Panc1 (cell line): Measurements from ENCODE around the gene SLC44A1.

Source experiments
- CTCF ChIP-seq: fragments of 450-650 bp; IDR thresholded peaks from 2 replicates; pipeline ENCODE4 v1.5.1; 2017; ENCODE audit warnings: mild to moderate bottlenecking
- REST ChIP-seq, 2 experiments: IDR thresholded peaks; 2 replicates each; pipeline ENCODE4 v1.6.1; 2011 to 2012; ENCODE audit warnings: low read depth in 2 of 2, control low read depth in 1 of 2, low read length in 1 of 2, mild to moderate bottlenecking in 1 of 2, moderate library complexity in 1 of 2; ENCODE audit not compliant: insufficient read depth in 1 of 2

GRCh38 chr9:105319202-105319813, 74.9 kb downstream of the SLC44A1 start:
- TF ChIP-seq CTCF = no peak
- TF ChIP-seq REST (IDR thresholded peaks at IDR 0.05; ENCODE audit: insufficient read depth in 1 of 2, low read depth in 2 of 2, low read length in 1 of 2) = no peak
